Natural killer cell (primary cell): ENCODE data around the gene SLC7A7. TPM values are rescaled to one million over a fixed set of nuclear protein-coding genes. Genes with fewer than 3 reads are reported as not detected.

ENCODE experiments used
- ATAC-seq, 3 donors: fragments of 150-1000 bp in 2 of 3; fragments of 200-7000 bp in 1 of 3; cut with Tn5 transposase; 1 replicate in 1 of 3; 2 replicates in 2 of 3; pipeline ENCODE4 v1.10.0; 2021; ENCODE audit warnings: mild to moderate bottlenecking in 2 of 3, moderate library complexity in 2 of 3
- DNase-seq, 2 donors: peaks; one replicate each; pipeline versions ENCODE4 v3.0.0 to v3.0.0-alpha.2; 2013 to 2021; ENCODE audit warnings: mixed read lengths in 1 of 2
- H3K27ac ChIP-seq: one replicate; pipeline ENCODE4 v1.5.1; 2013; ENCODE audit warnings: mild to moderate bottlenecking, low read length
- H3K27me3 ChIP-seq: one replicate; pipeline ENCODE4 v1.6.1; 2013; ENCODE audit warnings: low read length; ENCODE audit not compliant: control insufficient read depth, insufficient read depth
- H3K36me3 ChIP-seq: one replicate; pipeline ENCODE4 v1.6.1; 2013; ENCODE audit warnings: low read length; ENCODE audit not compliant: control insufficient read depth, insufficient read depth
- H3K4me1 ChIP-seq: one replicate; pipeline ENCODE4 v1.6.1; 2013; ENCODE audit warnings: low read length; ENCODE audit not compliant: control insufficient read depth, insufficient read depth
- H3K4me3 ChIP-seq: one replicate; pipeline ENCODE4 v1.5.1; 2013; ENCODE audit warnings: low read length
- H3K9me3 ChIP-seq: one replicate; pipeline ENCODE4 v1.6.1; 2013; ENCODE audit warnings: low read length; ENCODE audit not compliant: control insufficient read depth, insufficient read depth
- H3K27ac Mint-ChIP-seq, 2 donors: one replicate each; pipeline ENCODE4 v1.8.0; 2022; ENCODE audit warnings: mild to moderate bottlenecking in 2 of 2, mixed read lengths in 2 of 2, moderate library complexity in 1 of 2
- H3K27me3 Mint-ChIP-seq, 2 donors: one replicate each; pipeline ENCODE4 v1.8.0; 2022; ENCODE audit warnings: low read depth in 2 of 2, mixed read lengths in 2 of 2
- H3K36me3 Mint-ChIP-seq: one replicate; pipeline ENCODE4 v1.8.0; 2022; ENCODE audit warnings: mixed read lengths
- H3K4me1 Mint-ChIP-seq, 2 donors: one replicate each; pipeline ENCODE4 v1.8.0; 2022; ENCODE audit warnings: mixed read lengths in 2 of 2
- H3K4me3 Mint-ChIP-seq: one replicate; pipeline ENCODE4 v1.8.0; 2022; ENCODE audit warnings: mild to moderate bottlenecking, moderate library complexity, mixed read lengths
- H3K9me3 Mint-ChIP-seq, 2 donors: one replicate each; pipeline ENCODE4 v1.8.0; 2022; ENCODE audit warnings: mixed read lengths in 2 of 2
- CTCF ChIP-seq: fragments of 200-600 bp; IDR thresholded peaks from one replicate; pipeline ENCODE4 v1.8.0; 2022; ENCODE audit warnings: antibody characterized with exemption
- WGBS: methylation state at CpG from one replicate; pipeline ENCODE4 v1.1.7; 2013; ENCODE audit warnings: missing lambda C conversion rate; ENCODE audit not compliant: insufficient coverage; 5-methylcytosine and 5-hydroxymethylcytosine counted together
- intact Hi-C: fragments of 100-400 bp; cut with micrococcal nuclease; formaldehyde crosslinking; loops from one replicate; pipeline ENCODE4 v1.14.2; 2022
- total RNA-seq, 4 donors: library from RNA; stranded (reverse); fragments of 120-200 nt in 1 of 4; gene quantifications; one replicate each; pipeline versions ENCODE4 v1.2.3 to v1.2.4, GENCODE V29; 2013 to 2022

The SLC7A7 gene
- total RNA-seq, 3 donors from 2014 or later (not counting 1 experiment from before 2014, with no cell fraction given): 4.3 to 16.8 (median 9.6) TPM

- peaks cover 0 to 4% of the 10 kb centered on the region in 2 donors for H3K4me1 Mint-ChIP-seq
- peaks cover 3% of the 10 kb centered on the region for H3K4me1 ChIP-seq
- no peak overlapping the region for H3K27ac Mint-ChIP-seq
- H3K27me3 ChIP-seq: peaks cover 13% of the 10 kb centered on the region
- H3K36me3 ChIP-seq: no peaks in the 10 kb centered on the region
- no peak overlapping the region for H3K27ac ChIP-seq
- intact Hi-C loops: no loop called here
- ATAC-seq (no peak), DNase-seq (no peak)
- H3K4me3 ChIP-seq: no peak overlapping the region
- H3K36me3 Mint-ChIP-seq: no peaks in the 10 kb centered on the region
- TF ChIP-seq CTCF: no peak
- peaks cover 24 to 36% of the 10 kb centered on the region in 2 donors for H3K27me3 Mint-ChIP-seq
- H3K4me3 Mint-ChIP-seq: no peak overlapping the region
- H3K9me3 Mint-ChIP-seq: no peaks in the 10 kb centered on the region
- WGBS: 85% methylated on average over 21 of the region's 21 CpGs
- no peaks in the 10 kb centered on the region for H3K9me3 ChIP-seq
Measured at GRCh38 chr14:22843123-22843925, 28.1 kb upstream of the SLC7A7 start.

- H3K27ac ChIP-seq: no peak overlapping the region
- Mint-ChIP-seq H3K27ac (no peak overlapping the region), H3K36me3 (no peaks in the 10 kb centered on the region), H3K4me3 (no peak overlapping the region), H3K9me3 (no peaks in the 10 kb centered on the region), H3K27me3 (peaks cover 24 to 38% of the 10 kb centered on the region in 2 donors), H3K4me1 (peaks cover 0 to 9% of the 10 kb centered on the region in 2 donors)
- peaks cover 14% of the 10 kb centered on the region for H3K27me3 ChIP-seq
- H3K4me3 ChIP-seq: no peak overlapping the region
- ATAC-seq: no peak
- TF ChIP-seq CTCF: no peak
- peaks cover 4% of the 10 kb centered on the region for H3K4me1 ChIP-seq
- WGBS: 94% methylated on average over 28 of the region's 28 CpGs
- H3K36me3 ChIP-seq: no peaks in the 10 kb centered on the region
- H3K9me3 ChIP-seq: no peaks in the 10 kb centered on the region
- intact Hi-C loops: no loop called here
- DNase-seq: no peak
Measured at GRCh38 chr14:22842211-22843122, 27.2 kb upstream of the SLC7A7 start.

- ATAC-seq: no peak
- Mint-ChIP-seq H3K36me3 (no peaks in the 10 kb centered on the region), H3K27ac (no peak overlapping the region), H3K9me3 (no peaks in the 10 kb centered on the region), H3K4me1 (peaks cover 6 to 14% of the 10 kb centered on the region in 2 donors), H3K4me3 (no peak overlapping the region), H3K27me3 (peaks cover 30 to 41% of the 10 kb centered on the region in 2 donors)
- Histone ChIP-seq H3K4me3 (no peak overlapping the region), H3K27ac (no peak overlapping the region), H3K4me1 (peaks cover 10% of the 10 kb centered on the region), H3K36me3 (no peaks in the 10 kb centered on the region), H3K9me3 (no peaks in the 10 kb centered on the region), H3K27me3 (peaks cover 19% of the 10 kb centered on the region)
- 94% methylated on average over 8 of the region's 8 CpGs for WGBS
- no peak for TF ChIP-seq CTCF
- intact Hi-C loops: no loop called here
- no peak for DNase-seq
Measured at GRCh38 chr14:22841769-22842168, 26.5 kb upstream of the SLC7A7 start.
